ENCODE data around the gene ABCC6. TPM values are rescaled to one million over a fixed set of nuclear protein-coding genes. Genes with fewer than 3 reads are reported as not detected.

The ABCC6 gene
- total and polyA plus RNA-seq, 2 donors (not counting 1 experiment from before 2014, with no cell fraction given): 0.27 TPM; not detected in 1

DNA sequence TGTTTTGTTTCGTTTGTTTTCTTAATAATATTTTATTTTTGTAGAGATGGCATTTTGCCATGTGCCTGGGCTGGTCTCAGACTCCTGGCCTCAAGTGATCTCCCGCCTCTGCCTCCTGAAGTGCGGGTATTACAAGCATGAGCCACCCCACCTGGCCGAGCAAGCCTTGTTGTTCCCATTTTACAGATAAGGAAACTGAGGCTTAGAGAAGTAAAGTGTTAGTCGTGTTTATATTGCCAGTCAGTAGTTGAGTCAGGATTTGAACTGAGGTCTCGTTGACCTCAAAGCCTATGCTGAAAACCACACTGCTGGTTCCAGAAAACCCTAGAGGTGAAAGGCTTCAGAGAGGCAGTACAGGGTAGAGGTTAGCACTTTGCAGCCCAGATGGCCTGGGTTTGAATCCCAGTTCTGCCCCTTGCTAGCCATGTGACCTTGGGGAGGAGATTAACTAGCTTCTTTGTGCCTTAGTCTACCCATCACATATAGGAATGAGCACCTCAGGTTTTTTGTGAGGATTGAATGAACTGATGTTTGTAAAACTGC lies 102.0 kb downstream of the ABCC6 start:
- H3K9ac ChIP-seq (ENCODE audit: low read length): no peak overlapping the region
- intact Hi-C loops (cut with micrococcal nuclease): no loop called here
- H3K79me2 ChIP-seq (ENCODE audit: control insufficient read depth, insufficient read depth, low read length): no peaks in the 10 kb centered on the region
- H3K4me1 ChIP-seq (ENCODE audit: control insufficient read depth in 2 of 2, insufficient read depth in 2 of 2, low read length in 2 of 2): no peaks in the 10 kb centered on the region
- Mint-ChIP-seq H3K27ac (no peak overlapping the region), H3K4me3 (no peak overlapping the region), H3K4me1 (no peaks in the 10 kb centered on the region), H3K27me3 (no peaks in the 10 kb centered on the region), H3K9me3 (ENCODE audit: insufficient read depth) (peaks cover 5% of the 10 kb centered on the region)
- H3K9me3 ChIP-seq (ENCODE audit: control extremely low read depth in 1 of 3, control insufficient read depth in 2 of 3, insufficient read depth in 1 of 3, low read length in 2 of 3): peaks cover 3 to 44% (median 23%) of the 10 kb centered on the region in 3 donors
- WGBS (ENCODE audit: insufficient coverage): 80% methylated on average over 5 of the region's 6 CpGs
- DNase-seq: no peak
- H4K20me1 ChIP-seq (ENCODE audit: control insufficient read depth, insufficient read depth, low read length, poor library complexity, severe bottlenecking): no peaks in the 10 kb centered on the region
- H3K4me3 ChIP-seq (ENCODE audit: control extremely low read depth in 1 of 5, extremely low read depth in 1 of 5, insufficient read depth in 1 of 5, low read depth in 2 of 5, low read length in 4 of 5): no peak overlapping the region
- POLR2A ChIA-PET: no interaction called here
- peaks cover 26 to 80% of the 10 kb centered on the region in 2 experiments for H3K36me3 ChIP-seq (replicated peaks in 1 of 2; ENCODE audit: control extremely low read depth in 1 of 2, control insufficient read depth in 1 of 2, extremely low read depth in 1 of 2, insufficient read depth in 2 of 2, low read length in 1 of 2)
- H3K4me2 ChIP-seq (replicated peaks; ENCODE audit: low read depth, low read length, poor library complexity, severe bottlenecking): no peak overlapping the region
- TF ChIP-seq, protein P1, sequence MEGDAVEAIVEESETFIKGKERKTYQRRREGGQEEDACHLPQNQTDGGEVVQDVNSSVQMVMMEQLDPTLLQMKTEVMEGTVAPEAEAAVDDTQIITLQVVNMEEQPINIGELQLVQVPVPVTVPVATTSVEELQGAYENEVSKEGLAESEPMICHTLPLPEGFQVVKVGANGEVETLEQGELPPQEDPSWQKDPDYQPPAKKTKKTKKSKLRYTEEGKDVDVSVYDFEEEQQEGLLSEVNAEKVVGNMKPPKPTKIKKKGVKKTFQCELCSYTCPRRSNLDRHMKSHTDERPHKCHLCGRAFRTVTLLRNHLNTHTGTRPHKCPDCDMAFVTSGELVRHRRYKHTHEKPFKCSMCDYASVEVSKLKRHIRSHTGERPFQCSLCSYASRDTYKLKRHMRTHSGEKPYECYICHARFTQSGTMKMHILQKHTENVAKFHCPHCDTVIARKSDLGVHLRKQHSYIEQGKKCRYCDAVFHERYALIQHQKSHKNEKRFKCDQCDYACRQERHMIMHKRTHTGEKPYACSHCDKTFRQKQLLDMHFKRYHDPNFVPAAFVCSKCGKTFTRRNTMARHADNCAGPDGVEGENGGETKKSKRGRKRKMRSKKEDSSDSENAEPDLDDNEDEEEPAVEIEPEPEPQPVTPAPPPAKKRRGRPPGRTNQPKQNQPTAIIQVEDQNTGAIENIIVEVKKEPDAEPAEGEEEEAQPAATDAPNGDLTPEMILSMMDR (IDR thresholded peaks at IDR 0.05): no peak
- TF ChIP-seq EZH2 (IDR thresholded peaks at IDR 0.05; ENCODE audit: borderline replicate concordance, insufficient read depth, low read depth, low read length, poor library complexity, severe bottlenecking): no peak
- CTCF ChIA-PET: interaction anchor here (0.9 kb wide), 1 partner anchor 356 kb away, joined by 3 read pairs; no protein-coding TSS in a partner anchor
- no peaks in the 10 kb centered on the region for H3K27me3 ChIP-seq (replicated peaks in 1 of 4; ENCODE audit: control extremely low read depth in 1 of 4, control insufficient read depth in 3 of 4, insufficient read depth in 4 of 4, low read length in 3 of 4)
- ATAC-seq (ENCODE audit: low read depth): no peak
- no peak overlapping the region for H3K27ac ChIP-seq (ENCODE audit: low read length in 2 of 2)
- no peak overlapping the region for H2AFZ ChIP-seq (ENCODE audit: insufficient read depth, low read depth, low read length, poor library complexity, severe bottlenecking)

DNA sequence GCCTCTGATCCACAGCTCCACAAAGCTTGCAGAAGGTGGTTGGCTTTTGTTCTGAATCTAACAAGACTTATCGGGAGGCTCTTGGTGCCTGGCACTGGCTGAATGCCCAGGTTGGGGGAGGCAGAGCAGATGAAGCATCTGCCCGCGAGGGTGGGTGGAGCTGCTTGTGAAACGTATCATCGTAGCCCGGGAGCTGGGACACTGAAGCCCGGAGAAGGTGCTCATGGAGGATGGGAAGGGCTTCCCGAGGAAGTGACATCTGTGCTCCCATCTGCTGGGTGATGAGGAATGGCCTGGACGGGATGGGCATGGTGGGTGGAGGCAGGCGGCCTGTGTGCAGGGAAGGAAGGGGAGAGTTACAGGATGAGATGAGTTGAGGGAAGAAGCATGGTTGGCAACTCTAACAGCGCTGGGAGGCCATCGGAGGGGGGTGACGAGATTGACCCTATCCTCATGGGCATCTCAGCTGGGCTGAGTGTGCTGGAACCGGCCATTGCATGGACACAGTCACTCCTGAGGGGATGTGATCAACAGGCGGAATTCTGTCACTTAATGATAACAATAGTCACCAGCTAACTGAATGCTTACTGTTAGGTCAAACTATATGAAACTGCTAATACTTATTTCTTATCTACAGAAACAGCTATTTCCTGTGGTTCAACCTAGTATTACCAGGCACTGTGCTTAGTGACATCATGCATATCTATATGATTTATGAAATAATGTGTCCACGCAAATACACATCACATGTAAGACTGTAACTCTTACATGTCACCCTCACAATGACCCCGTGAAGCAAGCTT lies 102.7 kb downstream of the ABCC6 start:
- intact Hi-C loops (cut with micrococcal nuclease): no loop called here
- POLR2A ChIA-PET: no interaction called here
- 61% methylated on average over 14 of the region's 17 CpGs for WGBS (ENCODE audit: insufficient coverage)

More for the DNA sequence above, 102.7 kb downstream of the ABCC6 start:
- no peaks in the 10 kb centered on the region for H3K27me3 ChIP-seq (replicated peaks in 1 of 4; ENCODE audit: control extremely low read depth in 1 of 4, control insufficient read depth in 3 of 4, insufficient read depth in 4 of 4, low read length in 3 of 4)
- no peak overlapping the region for H3K27ac ChIP-seq (ENCODE audit: low read length in 2 of 2)
- Mint-ChIP-seq H3K4me1 (no peaks in the 10 kb centered on the region), H3K27me3 (no peaks in the 10 kb centered on the region), H3K27ac (no peak overlapping the region), H3K4me3 (no peak overlapping the region), H3K9me3 (ENCODE audit: insufficient read depth) (peaks cover 5% of the 10 kb centered on the region)
- no peaks in the 10 kb centered on the region for H4K20me1 ChIP-seq (ENCODE audit: control insufficient read depth, insufficient read depth, low read length, poor library complexity, severe bottlenecking)
- H3K4me3 ChIP-seq (ENCODE audit: control extremely low read depth in 1 of 5, extremely low read depth in 1 of 5, insufficient read depth in 1 of 5, low read depth in 2 of 5, low read length in 4 of 5): no peak overlapping the region
- no peak overlapping the region for H3K9ac ChIP-seq (ENCODE audit: low read length)
- CTCF ChIA-PET: interaction anchor here (0.9 to 2.0 kb wide), 3 partner anchors 15 to 355 kb away, joined by 3 to 6 read pairs (median 3); no protein-coding TSS in a partner anchor
- DNase-seq (no peak), ATAC-seq (ENCODE audit: low read depth) (no peak)
- peaks cover 3 to 48% (median 23%) of the 10 kb centered on the region in 3 donors for H3K9me3 ChIP-seq (ENCODE audit: control extremely low read depth in 1 of 3, control insufficient read depth in 2 of 3, insufficient read depth in 1 of 3, low read length in 2 of 3)
- H2AFZ ChIP-seq (ENCODE audit: insufficient read depth, low read depth, low read length, poor library complexity, severe bottlenecking): no peak overlapping the region
- H3K4me2 ChIP-seq (replicated peaks; ENCODE audit: low read depth, low read length, poor library complexity, severe bottlenecking): no peak overlapping the region
- peaks cover 25 to 73% of the 10 kb centered on the region in 2 experiments for H3K36me3 ChIP-seq (replicated peaks in 1 of 2; ENCODE audit: control extremely low read depth in 1 of 2, control insufficient read depth in 1 of 2, extremely low read depth in 1 of 2, insufficient read depth in 2 of 2, low read length in 1 of 2)
- no peaks in the 10 kb centered on the region for H3K79me2 ChIP-seq (ENCODE audit: control insufficient read depth, insufficient read depth, low read length)
- no peak for TF ChIP-seq EZH2 (IDR thresholded peaks at IDR 0.05; ENCODE audit: borderline replicate concordance, insufficient read depth, low read depth, low read length, poor library complexity, severe bottlenecking)
- TF ChIP-seq, protein P1 (IDR thresholded peaks at IDR 0.05): no peak
- no peaks in the 10 kb centered on the region for H3K4me1 ChIP-seq (ENCODE audit: control insufficient read depth in 2 of 2, insufficient read depth in 2 of 2, low read length in 2 of 2)
